HepG2 (cell line): Measurements from ENCODE around the gene SLC4A5. TPM values are rescaled to one million over a fixed set of nuclear protein-coding genes. Genes with fewer than 3 reads are reported as not detected.
A peak's percentile ranks its signal among the peaks of the same experiment; 100 is the strongest.

Experiments
- ATF3 ChIP-seq: sonication (generic); formaldehyde crosslinking; IDR thresholded peaks from 2 replicates; pipeline ENCODE4 v1.4.0; 2020; ENCODE audit warnings: missing genetic modification reagents
- ATF4 ChIP-seq, 2 experiments: fragments of 450-650 bp in 1 of 2; sonication (generic) in 1 of 2; formaldehyde crosslinking; IDR thresholded peaks; 2 replicates each; pipeline versions ENCODE4 v1.5.0 to v1.8.0; 2020 to 2022; ENCODE audit warnings: mild to moderate bottlenecking in 1 of 2, missing genetic modification reagents in 1 of 2
- BRD4 ChIP-seq: sonication (generic); formaldehyde crosslinking; IDR thresholded peaks from 2 replicates; pipeline ENCODE4 v1.4.0; 2020; ENCODE audit warnings: missing genetic modification reagents
- CC2D1A ChIP-seq: sonication (generic); formaldehyde crosslinking; IDR thresholded peaks from 2 replicates; pipeline ENCODE4 v1.8.1; 2023; ENCODE audit warnings: mild to moderate bottlenecking, missing genetic modification reagents
- GPBP1L1 ChIP-seq: sonication (generic); formaldehyde crosslinking; IDR thresholded peaks from 2 replicates; pipeline ENCODE4 v1.5.0; 2020; ENCODE audit warnings: mild to moderate bottlenecking, missing genetic modification reagents
- HMG20A ChIP-seq: IDR thresholded peaks from 2 replicates; pipeline ENCODE4 v1.6.1; 2016; ENCODE audit warnings: borderline replicate concordance
- PAF1 ChIP-seq: IDR thresholded peaks from 2 replicates; pipeline ENCODE4 v1.6.1; 2016; ENCODE audit warnings: missing genetic modification reagents, missing compliant biosample characterization
- POGK ChIP-seq: sonication (generic); formaldehyde crosslinking; conservative IDR thresholded peaks from 2 replicates; pipeline ENCODE4 v1.8.0; 2022; ENCODE audit warnings: mild to moderate bottlenecking, moderate library complexity, missing genetic modification reagents
- POLR2A ChIP-seq, 2 experiments: IDR thresholded peaks; 2 replicates each; pipeline ENCODE4 v1.6.1; 2011; ENCODE audit warnings: low read depth in 2 of 2, low read length in 2 of 2, mild to moderate bottlenecking in 1 of 2, moderate library complexity in 1 of 2; ENCODE audit not compliant: insufficient read depth in 1 of 2
- SNAPC4 ChIP-seq: sonication (generic); formaldehyde crosslinking; IDR thresholded peaks from 2 replicates; pipeline ENCODE4 v1.4.0; 2020; ENCODE audit warnings: mild to moderate bottlenecking, missing genetic modification reagents
- SRSF9 ChIP-seq: fragments of 200-400 bp; formaldehyde crosslinking; IDR thresholded peaks from 2 replicates; pipeline ENCODE4 v1.6.1; 2018; ENCODE audit warnings: borderline replicate concordance, mild to moderate bottlenecking, low read depth, low read length; ENCODE audit not compliant: insufficient read depth, poor library complexity, severe bottlenecking
- TFDP1 ChIP-seq: IDR thresholded peaks from 2 replicates; pipeline ENCODE4 v1.6.1; 2016; ENCODE audit warnings: missing compliant biosample characterization, missing genetic modification reagents, borderline replicate concordance
- ZFP36L1 ChIP-seq: sonication (generic); formaldehyde crosslinking; IDR thresholded peaks from 2 replicates; pipeline ENCODE4 v1.8.0; 2022; ENCODE audit warnings: mild to moderate bottlenecking, missing genetic modification reagents, moderate library complexity
- ZNF224 ChIP-seq: sonication (generic); formaldehyde crosslinking; IDR thresholded peaks from 2 replicates; pipeline ENCODE4 v1.5.0; 2020; ENCODE audit warnings: mild to moderate bottlenecking, missing genetic modification reagents
- ZNF33B ChIP-seq: sonication (generic); formaldehyde crosslinking; IDR thresholded peaks from 2 replicates; pipeline ENCODE4 v1.5.1; 2020; ENCODE audit warnings: mild to moderate bottlenecking, missing genetic modification reagents
- ZNF790 ChIP-seq: sonication (generic); formaldehyde crosslinking; IDR thresholded peaks from 2 replicates; pipeline ENCODE4 v1.8.0; 2022; ENCODE audit warnings: missing genetic modification reagents, mild to moderate bottlenecking, borderline replicate concordance
- polyA plus RNA-seq, 8 experiments: library from polyadenylated mRNA; depleted of rRNA in 3 of 8; stranded (reverse) in 7 of 8; unstranded in 1 of 8; fragments of >200 nt; fragmentation: Illumina TruSeq in 4 of 8; extraction: Trizol in 4 of 8; gene quantifications; 2 replicates each; pipeline versions ENCODE4 v1.2.1 to v1.2.3, GENCODE V29; 2011 to 2016; ENCODE audit warnings: low read depth in 4 of 8, missing spikeins in 1 of 8, mixed read lengths in 1 of 8; ENCODE audit not compliant: insufficient read depth in 1 of 8
- total RNA-seq, 5 experiments: library from RNA; depleted of rRNA; stranded (reverse); fragments of >200 nt; fragmentation: Illumina TruSeq; extraction: Trizol; gene quantifications; 2 replicates each; pipeline ENCODE4 v1.2.3, GENCODE V29; 2016; ENCODE audit warnings: low read depth in 1 of 5

Gene SLC4A5
- total and polyA plus RNA-seq, 2 of the 13 experiments (the other 11 are each of a cell fraction or from before 2014, with no cell fraction given) = 0.50 TPM; not detected in 1

GRCh38 chr2:74178211-74179062 lies 164.8 kb downstream of the SLC4A5 start, which contains the start of gene MOB1A (continued):
- no peak for TF ChIP-seq SNAPC4
- TF ChIP-seq ZNF790 (CRISPR knock-in tag) = peak; percentile 68; the same call in 1 of the 2 replicates
- TF ChIP-seq ZNF224 (CRISPR knock-in tag) = no peak
- TF ChIP-seq SRSF9 = no peak
- TF ChIP-seq HMG20A = 0 out of 2 replicates have a peak, but pooled peaks have one; percentile 10
- TF ChIP-seq BRD4 (CRISPR knock-in tag) = peak; percentile 52; the same call in 1 of the 2 replicates
- TF ChIP-seq ZNF33B (CRISPR knock-in tag) = no peak; the same call in none of the 2 replicates
- no peak for TF ChIP-seq GPBP1L1 (CRISPR knock-in tag)
- peak; percentile 32; the same call in 1 of the 2 replicates for TF ChIP-seq TFDP1 (CRISPR knock-in tag)
- no peak for TF ChIP-seq PAF1
- TF ChIP-seq POLR2A (IDR thresholded peaks at IDR 0.05; ENCODE audit: insufficient read depth in 1 of 2, low read depth in 2 of 2, low read length in 2 of 2) = peak; percentile 88 to 92; a peak in 3 of 4 replicates
- no peak for TF ChIP-seq ATF3
- TF ChIP-seq ZFP36L1 (CRISPR knock-in tag) = 0 out of 2 replicates have a peak, but pooled peaks have one; percentile 31
- TF ChIP-seq ATF4 (CRISPR knock-in tag; IDR thresholded peaks at IDR 0.05) = peak in 1 of 2 experiments; percentile 5; a peak in 1 of 4 replicates
- TF ChIP-seq POGK (CRISPR knock-in tag) = 0 out of 2 replicates have a peak, but pooled peaks have one; percentile 19
- no peak for TF ChIP-seq CC2D1A
